Stimulated activated CD4-positive, alpha-beta T cell treated with anti-CD3 and anti-CD28 coated beads, Interleukin-15, amount 100 ng/mL, for 1 hour (primary cell): ENCODE results near the gene ARIH1.
"Not testable (repeated sequence)": the region's sequence is repeated elsewhere in the genome, so short reads cannot be mapped to it uniquely, and the experiment has no call there.

Experiments
- DNase-seq, 2 donors: peaks; one replicate each; pipeline ENCODE4 v3.0.0-alpha.2; 2020; ENCODE audit warnings: low read depth in 1 of 2, low spot score in 1 of 2

The ARIH1 gene, protein sequence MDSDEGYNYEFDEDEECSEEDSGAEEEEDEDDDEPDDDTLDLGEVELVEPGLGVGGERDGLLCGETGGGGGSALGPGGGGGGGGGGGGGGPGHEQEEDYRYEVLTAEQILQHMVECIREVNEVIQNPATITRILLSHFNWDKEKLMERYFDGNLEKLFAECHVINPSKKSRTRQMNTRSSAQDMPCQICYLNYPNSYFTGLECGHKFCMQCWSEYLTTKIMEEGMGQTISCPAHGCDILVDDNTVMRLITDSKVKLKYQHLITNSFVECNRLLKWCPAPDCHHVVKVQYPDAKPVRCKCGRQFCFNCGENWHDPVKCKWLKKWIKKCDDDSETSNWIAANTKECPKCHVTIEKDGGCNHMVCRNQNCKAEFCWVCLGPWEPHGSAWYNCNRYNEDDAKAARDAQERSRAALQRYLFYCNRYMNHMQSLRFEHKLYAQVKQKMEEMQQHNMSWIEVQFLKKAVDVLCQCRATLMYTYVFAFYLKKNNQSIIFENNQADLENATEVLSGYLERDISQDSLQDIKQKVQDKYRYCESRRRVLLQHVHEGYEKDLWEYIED

GRCh38 chr15:72473614-72474465 lies at the start of gene ARIH1:
Gene ARIH1 (plus strand): TSS chr15:72474330. CDS start chr15:72474640, 310 bp downstream.
- DNase-seq, result peak; percentile 93 to 97

- DNase-seq, result no peak
Measured at GRCh38 chr15:72426753-72427152, 47.4 kb upstream of the ARIH1 start.

DNA sequence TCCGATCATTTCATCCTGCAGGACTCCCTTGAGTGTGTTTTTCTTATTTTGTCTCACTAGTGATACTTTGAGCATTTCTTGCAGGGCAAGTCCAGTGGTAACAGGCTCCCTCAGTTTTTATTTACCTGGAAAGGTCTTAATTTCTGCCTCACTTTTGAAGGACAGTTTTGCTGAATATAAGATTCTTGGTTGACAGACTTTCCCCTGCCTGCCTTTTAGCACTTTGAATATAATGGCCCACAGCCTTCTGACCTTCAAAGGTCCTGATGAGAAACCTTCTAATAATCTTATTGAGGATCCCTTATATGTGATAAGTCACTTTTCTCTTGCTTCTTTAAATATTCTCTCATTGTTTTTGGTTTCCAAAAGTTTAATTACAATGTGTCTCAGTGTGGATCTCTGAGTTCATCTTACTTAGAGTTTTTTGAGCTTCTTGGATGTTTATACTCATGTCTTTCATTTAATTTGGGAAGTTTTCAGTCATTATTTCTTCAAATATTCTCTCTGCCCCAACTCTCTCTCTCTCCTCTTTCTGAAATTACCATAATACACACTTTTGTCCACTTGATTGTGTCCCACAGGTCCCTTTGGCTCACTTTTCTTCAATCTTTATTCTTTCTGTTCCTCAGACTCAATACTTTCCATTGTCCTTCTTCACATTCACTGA lies 36.3 kb upstream of the ARIH1 start:
- no peak for DNase-seq

- not testable (repeated sequence) for DNase-seq
Measured at GRCh38 chr15:72442848-72443247, 31.3 kb upstream of the ARIH1 start.

GRCh38 chr15:72445426-72445825 lies 28.7 kb upstream of the ARIH1 start:
- DNase-seq, result no peak

DNA sequence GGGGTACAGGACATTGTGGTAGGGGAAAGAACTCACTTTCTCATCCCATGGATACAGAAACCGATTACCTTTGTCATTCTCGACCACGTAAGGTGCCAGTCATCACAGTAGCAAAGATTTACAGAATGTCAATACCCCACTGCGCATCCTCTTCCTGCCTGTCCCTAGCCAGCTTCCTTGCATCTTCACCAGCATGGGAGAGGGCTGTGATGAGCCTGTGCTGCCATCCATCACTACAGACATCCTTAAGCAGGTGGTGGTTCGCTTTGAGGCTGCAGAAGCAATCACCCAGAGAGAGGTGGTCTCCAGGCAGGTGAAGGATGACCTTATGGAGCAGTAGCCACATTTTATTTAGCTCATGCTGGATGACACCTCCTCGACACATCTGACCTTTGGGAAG lies 23.3 kb upstream of the ARIH1 start:
- no peak for DNase-seq

GRCh38 chr15:72451224-72451623 lies 22.9 kb upstream of the ARIH1 start:
- no peak for DNase-seq

DNA sequence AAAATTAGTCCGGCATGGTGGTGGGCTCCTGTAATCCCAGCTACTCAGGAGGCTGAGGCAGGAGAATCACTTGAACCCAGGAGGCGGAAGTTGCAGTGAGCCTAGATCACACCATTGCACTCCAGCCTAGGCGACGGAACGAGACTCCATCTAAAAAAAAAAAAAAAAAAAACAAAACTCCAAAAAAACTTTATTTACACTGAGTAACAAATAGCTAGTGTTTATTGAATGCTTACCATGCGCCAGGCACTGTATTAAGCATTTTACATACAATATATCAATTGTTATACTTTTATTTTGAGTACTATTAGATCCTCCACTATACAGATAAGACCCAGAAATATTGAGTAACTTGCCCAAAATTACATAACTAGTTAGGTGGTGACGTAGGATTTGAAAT lies 17.4 kb upstream of the ARIH1 start:
- no peak for DNase-seq

DNA sequence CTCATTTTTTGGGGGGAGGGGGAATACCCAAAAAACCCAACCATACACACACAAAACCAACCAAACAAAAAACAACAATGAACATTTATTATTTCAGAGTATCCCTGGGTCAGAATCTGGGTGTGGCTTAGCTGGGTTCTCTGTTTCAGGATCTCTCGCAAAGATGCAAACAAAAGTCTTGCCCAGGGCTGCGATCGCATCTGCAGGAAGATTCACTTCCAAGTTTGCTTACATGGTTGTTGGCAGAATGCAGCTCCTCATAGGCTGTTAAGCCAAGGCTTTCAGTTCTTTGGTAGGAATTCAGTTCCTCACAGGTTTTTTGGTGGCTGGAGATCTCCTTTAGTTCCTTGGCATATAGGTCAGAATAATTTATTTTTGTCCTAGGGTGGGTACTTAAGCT lies 13.7 kb upstream of the ARIH1 start:
- no peak for DNase-seq

- DNase-seq, result no peak
Measured at GRCh38 chr15:72463702-72464101, 10.4 kb upstream of the ARIH1 start.

GRCh38 chr15:72464251-72464650 lies 9.9 kb upstream of the ARIH1 start:
- no peak for DNase-seq

DNA sequence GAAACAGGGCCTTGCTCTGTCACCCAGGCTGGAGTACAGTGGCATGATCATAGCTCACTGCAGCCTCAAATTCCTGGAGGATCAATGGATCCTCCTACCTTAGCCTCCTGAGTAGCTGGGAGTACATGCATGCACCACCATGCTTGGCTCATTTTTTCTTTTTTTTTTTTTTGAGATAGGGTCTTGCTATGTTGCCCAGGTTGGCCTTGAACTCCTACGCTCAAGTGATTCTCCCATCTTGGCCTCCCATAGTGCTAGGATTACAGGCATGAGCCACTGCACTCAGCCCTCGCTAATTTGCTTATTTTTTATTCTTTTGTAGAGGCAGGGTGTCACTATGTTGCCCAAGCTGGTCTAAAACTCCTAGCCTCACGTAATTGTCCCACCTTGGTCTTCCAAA lies 6.0 kb upstream of the ARIH1 start:
- no peak for DNase-seq

DNA sequence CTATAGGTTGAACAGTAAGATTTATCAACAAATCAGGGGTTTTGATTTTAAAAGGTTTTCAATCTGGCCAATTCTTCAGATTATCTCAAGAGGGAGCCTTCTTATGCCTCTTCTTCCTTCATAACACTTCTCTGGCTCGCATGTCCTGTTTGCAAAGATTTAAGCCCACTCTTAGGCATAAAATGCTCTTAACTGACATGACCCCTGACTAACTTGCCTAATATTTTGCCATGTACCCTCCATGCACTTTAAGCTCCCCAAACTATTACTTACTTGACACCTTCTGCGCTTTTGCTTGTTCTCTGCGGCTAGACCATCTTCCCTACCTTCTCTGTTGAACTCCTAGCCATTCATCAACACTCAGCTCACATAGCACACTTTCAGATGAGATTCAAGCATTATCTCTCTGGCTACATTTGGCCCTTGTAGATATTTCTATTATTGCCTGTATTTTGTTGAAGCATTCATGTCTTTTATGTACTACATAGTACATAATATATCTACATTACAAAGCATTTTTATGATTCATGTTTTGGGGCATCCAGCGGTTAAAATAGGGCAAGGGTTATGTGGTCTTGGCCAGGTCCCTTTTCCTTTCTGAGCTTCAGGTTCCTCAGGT lies 1.0 kb upstream of the ARIH1 start:
- no peak for DNase-seq

DNA sequence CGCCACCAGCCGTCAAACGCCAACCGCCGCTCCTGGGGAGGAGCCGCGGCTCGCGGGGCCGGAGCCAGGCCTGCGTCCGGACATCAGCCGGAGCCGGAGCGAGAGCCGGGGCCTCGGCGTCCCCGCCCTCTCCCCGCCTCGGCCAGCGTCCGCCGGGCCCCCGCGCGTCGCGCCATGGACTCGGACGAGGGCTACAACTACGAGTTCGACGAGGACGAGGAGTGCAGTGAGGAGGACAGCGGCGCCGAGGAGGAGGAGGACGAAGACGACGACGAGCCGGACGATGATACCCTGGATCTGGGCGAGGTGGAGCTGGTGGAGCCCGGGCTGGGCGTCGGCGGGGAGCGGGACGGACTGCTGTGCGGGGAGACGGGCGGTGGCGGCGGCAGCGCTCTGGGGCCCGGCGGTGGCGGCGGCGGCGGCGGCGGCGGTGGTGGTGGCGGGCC lies 359 bp downstream of the ARIH1 start:
- DNase-seq, result no peak

DNA sequence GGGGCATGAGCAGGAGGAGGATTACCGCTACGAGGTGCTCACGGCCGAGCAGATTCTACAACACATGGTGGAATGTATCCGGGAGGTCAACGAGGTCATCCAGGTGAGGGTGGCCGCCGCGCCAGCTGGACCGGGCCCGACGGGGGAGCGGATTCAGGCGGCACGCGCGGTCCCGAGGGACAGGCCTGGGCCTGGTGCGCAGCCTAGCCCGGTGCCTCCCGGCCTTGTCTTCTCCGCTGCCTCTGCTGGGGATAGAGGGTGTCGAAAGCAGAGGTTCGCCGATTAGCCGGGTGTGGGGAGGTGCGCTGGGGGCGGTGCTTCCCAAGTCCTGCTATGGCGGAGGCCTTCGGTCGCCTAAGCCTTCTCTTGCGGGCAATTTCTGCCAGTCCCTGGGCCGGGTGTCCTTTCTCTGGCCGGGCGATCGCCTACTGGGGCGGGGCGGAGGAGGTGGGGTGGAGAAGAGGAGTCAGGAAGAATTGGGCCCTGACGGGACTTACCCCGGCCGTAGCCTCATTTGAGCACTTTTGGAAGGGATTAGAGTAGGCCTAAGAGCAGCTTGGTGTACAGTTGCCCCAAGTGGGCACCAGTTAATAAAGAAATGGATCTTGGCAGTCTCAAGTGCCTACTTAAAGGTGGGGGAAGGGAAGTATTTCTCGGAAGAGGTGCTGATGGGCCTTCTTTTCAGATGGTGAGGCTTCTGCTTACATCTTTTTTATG lies 940 bp downstream of the ARIH1 start:
- peak; percentile 65 to 67 for DNase-seq

DNA sequence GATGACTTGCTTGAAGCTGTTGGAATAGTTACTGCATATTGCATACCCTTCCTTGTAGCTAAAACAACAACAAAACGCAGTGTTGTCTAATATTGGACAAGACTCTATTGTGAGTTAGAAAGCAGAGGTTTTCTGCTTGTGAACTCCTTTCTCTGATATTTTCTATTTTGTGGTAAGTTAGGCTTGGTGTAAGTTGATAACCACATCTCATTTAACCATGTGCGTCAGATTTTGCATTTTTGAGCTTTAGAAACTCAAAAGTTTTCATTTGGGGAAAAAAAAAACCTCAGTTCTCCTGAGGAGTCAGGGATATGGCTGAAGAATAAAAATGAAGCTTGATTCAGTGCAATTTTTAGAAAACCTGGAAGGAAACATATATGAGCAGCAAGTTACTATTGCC lies 1.5 kb downstream of the ARIH1 start:
- DNase-seq, result no peak

DNA sequence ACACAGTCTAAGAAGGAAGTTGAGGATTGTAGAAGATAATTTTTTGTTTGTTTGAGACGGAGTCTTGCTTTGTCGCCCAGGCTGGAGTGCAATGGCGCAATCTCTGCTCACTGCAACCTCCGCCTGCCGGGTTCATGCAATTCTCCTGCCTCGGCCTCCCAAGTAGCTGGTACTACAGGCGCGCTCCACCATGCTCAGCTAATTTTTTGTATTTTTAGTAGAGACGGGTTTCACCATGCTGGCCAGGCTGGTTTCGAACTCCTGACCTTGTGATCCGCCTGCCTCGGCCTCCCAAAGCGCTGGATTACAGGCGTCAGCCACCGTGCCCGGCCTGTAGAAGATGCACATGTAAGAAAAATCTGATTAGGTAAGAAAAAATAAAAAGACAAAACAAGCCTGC lies 2.2 kb downstream of the ARIH1 start:
- DNase-seq, result not testable (repeated sequence)

DNA sequence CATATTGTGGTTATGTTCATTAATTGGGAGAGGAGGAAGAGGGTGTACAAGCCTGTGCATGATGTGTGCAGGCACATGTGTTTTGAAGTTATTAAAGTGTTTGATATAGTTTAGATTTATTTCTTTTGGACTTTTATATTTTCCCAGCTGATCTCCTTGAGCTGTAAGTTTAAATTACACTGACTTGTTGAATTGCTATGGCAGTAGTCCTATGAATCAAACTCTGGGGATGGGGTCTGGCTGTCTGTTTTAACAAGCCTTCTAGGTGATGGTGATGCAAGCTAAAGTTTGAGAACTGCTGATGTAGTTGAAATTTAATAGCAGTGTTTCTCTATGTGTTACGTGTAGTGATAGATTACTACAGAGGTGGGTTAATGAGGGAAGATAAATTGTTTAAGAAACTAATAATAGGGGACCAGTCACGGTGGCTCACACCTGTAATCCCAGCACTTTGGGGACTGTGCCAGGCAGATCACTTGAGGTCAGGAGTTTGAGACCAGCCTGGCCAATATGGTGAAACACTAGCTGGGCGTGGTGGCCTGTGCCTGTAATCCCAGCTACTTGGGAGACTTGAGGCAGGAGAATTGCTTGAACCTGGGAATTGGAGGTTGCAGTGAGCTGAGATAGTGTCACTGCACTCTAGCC lies 7.0 kb downstream of the ARIH1 start:
- DNase-seq, result no peak

GRCh38 chr15:72482275-72482674 lies 8.1 kb downstream of the ARIH1 start:
- no peak for DNase-seq

DNA sequence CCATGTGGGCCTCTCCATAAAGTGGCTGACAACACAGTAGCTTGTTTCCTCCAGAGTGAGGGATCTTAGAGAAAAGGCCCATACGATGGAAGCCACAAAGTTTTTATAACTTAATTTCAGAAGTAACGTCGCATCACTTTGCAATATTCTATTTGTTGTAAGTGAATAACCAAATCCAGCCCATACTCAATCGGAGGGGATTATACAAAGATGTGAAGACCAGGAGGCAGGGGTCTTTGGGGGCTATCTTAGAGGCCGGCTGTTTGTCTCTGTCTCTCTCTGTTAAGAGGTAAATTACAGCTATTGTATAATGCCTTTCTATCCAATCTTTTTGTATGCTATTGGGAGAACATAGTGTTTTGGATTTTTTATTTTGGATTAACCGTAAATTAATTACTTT lies 9.1 kb downstream of the ARIH1 start:
- DNase-seq, result no peak
